Fibroblast of lung (primary cell): ENCODE data around the gene SBF2.

ENCODE experiments used
- CTCF ChIP-seq, 2 donors: IDR thresholded peaks in 1 of 2; conservative IDR thresholded peaks in 1 of 2; 1 replicate in 1 of 2; 2 replicates in 1 of 2; pipeline ENCODE4 v1.5.1; 2011 to 2012; ENCODE audit warnings: low read length in 2 of 2, control low read depth in 1 of 2, inconsistent platforms in 1 of 2, low read depth in 1 of 2, mild to moderate bottlenecking in 1 of 2
- EZH2 ChIP-seq: IDR thresholded peaks from 2 replicates; pipeline ENCODE4 v1.5.1; 2012; ENCODE audit warnings: low read length, control low read depth, mild to moderate bottlenecking; ENCODE audit errors: missing control alignments

DNA sequence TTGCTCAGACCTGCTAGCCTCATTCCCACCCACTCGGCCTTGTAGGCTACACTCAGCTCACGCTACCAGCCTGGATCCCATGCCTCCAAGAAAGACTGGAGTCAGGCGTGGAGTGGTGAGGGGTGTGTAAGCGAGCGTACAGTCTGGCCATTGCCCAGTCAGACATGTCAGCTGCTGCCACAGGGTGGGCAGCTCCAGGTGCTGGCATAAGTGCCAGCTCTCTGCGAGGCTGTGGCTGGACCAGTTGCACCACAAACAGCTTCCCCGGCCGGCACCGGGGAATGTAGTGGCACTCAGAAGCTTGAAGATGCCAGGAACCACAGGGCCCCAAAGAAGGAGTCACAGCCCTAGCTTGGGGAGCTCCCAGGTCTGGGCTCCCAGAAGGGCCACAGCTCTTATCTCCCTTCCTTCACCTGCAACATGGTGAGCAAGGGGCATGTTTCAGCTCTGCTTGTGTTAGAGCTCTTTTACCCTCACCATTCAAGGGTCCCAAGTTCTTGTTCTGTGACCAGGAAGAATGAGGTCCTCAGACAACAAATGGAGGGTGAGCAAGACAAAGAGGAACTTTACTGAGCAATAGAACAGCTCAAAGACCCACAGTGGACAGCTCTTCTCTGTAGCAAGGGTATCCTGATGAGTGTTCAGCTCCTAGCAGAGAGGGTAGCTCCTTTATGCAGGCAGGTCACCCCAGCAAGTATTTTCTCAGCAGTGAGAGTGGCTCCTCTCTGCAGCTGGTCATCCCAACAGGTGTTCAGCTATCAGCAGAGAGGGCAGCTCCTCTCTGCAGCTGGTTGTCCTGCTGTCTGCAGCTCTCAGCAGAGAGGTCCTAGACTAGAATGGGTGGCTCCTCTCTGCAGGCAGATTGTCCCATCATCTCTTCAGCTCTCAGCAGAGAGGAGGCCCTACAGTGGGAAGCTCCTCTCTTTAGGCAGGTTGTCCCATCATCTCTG, 6.0 kb downstream of the SBF2 start:
- TF ChIP-seq CTCF (conservative IDR thresholded peaks at IDR 0.05 in 1 of 2, IDR thresholded peaks at IDR 0.05 in 1 of 2; ENCODE audit: low read depth in 1 of 2, low read length in 2 of 2) (no peak), EZH2 (no peak)
